GM12864 (cell line): ENCODE results near the gene KRTAP5-1.

Experiments used
- DNase-seq: peaks from one replicate; pipeline ENCODE4 v3.0.0-alpha.2; 2011; ENCODE audit warnings: low read depth
- H3K4me3 ChIP-seq: 2 replicates; pipeline ENCODE4 v1.5.1; 2011; ENCODE audit warnings: mild to moderate bottlenecking, low read depth, low read length, control low read depth
- CTCF ChIP-seq: IDR thresholded peaks from 2 replicates; pipeline ENCODE4 v1.5.1; 2011; ENCODE audit warnings: low read depth, mild to moderate bottlenecking, moderate library complexity, low read length, control low read depth, inconsistent platforms; ENCODE audit errors: missing control alignments

The KRTAP5-1 gene

GRCh38 chr11:1549338-1550330, 35.4 kb downstream of the KRTAP5-1 start:
- no peak overlapping the region for H3K4me3 ChIP-seq
- DNase-seq, result no peak
- no peak for TF ChIP-seq CTCF

GRCh38 chr11:1548221-1549070, 36.6 kb downstream of the KRTAP5-1 start:
- no peak for DNase-seq
- no peak overlapping the region for H3K4me3 ChIP-seq
- TF ChIP-seq CTCF, result no peak

GRCh38 chr11:1547467-1548098, 37.5 kb downstream of the KRTAP5-1 start:
- H3K4me3 ChIP-seq, result no peak overlapping the region
- TF ChIP-seq CTCF, result no peak
- no peak for DNase-seq

- DNase-seq, result no peak
- H3K4me3 ChIP-seq, result no peak overlapping the region
- peak; percentile 48 for TF ChIP-seq CTCF
Observed at GRCh38 chr11:1546536-1547466, 38.3 kb downstream of the KRTAP5-1 start.

- no peak for TF ChIP-seq CTCF
- no peak for DNase-seq
- H3K4me3 ChIP-seq, result no peak overlapping the region
Observed at GRCh38 chr11:1546077-1546535, 39.0 kb downstream of the KRTAP5-1 start.

- TF ChIP-seq CTCF, result no peak
- H3K4me3 ChIP-seq, result no peak overlapping the region
- DNase-seq, result no peak
Observed at GRCh38 chr11:1545432-1545831, 39.7 kb downstream of the KRTAP5-1 start.
